A549 (cell line): ENCODE measurements around the gene CNDP1. TPM values are rescaled to one million over a fixed set of nuclear protein-coding genes. Genes with fewer than 3 reads are reported as not detected.

Experiments
- ATAC-seq, 2 experiments: fragments of 200-7000 bp in 1 of 2; fragments of >200 bp in 1 of 2; cut with Nextera tagmentation in 1 of 2; cut with Tn5 transposase in 1 of 2; 3 replicates each; pipeline versions ENCODE4 v1.8.0 to v1.9.1; 2018 to 2020; ENCODE audit warnings: mild to moderate bottlenecking in 1 of 2, moderate library complexity in 1 of 2
- CTCF ChIA-PET: fragments of 300-600 bp; sonication (Branson Sonifier 250); formaldehyde crosslinking; extraction: SDS; loops from one replicate; lab custom pipeline; 2021; ENCODE audit warnings: antibody characterized with exemption, inconsistent platforms; lab: Yijun Ruan, JAX
- POLR2A ChIA-PET: fragments of 350-600 bp; formaldehyde crosslinking; extraction: SDS; loops from one replicate; lab custom pipeline; 2021; ENCODE audit warnings: antibody characterized with exemption, inconsistent platforms; lab: Yijun Ruan, JAX
- DNase-seq, 2 experiments: peaks; one replicate each; pipeline versions ENCODE4 v3.0.0 to v3.0.0-alpha.2; 2011 to 2016; ENCODE audit warnings: low read depth in 1 of 2, low spot score in 1 of 2
- FAIRE-seq: peaks from 2 replicates; lab custom pipeline; 2011; peaks lifted over from hg19 to GRCh38; lab: Jason Lieb, UNC
- H3K27ac ChIP-seq, 2 experiments: fragments of >200 bp; sonication (Bioruptor Twin); formaldehyde crosslinking; 3 replicates each; pipeline ENCODE4 v1.5.1; 2016 to 2017
- H3K4me1 ChIP-seq: fragments of >200 bp; sonication (Bioruptor Twin); formaldehyde crosslinking; 3 replicates; pipeline ENCODE4 v1.6.1; 2016
- H3K4me2 ChIP-seq: fragments of >200 bp; sonication (Bioruptor Twin); formaldehyde crosslinking; 3 replicates; pipeline ENCODE4 v1.6.1; 2016
- H3K4me3 ChIP-seq: fragments of >200 bp; sonication (Bioruptor Twin); formaldehyde crosslinking; 3 replicates; pipeline ENCODE4 v1.5.1; 2016
- H3K9me3 ChIP-seq: fragments of >200 bp; sonication (Bioruptor Twin); formaldehyde crosslinking; 3 replicates; pipeline ENCODE4 v1.6.1; 2016
- BHLHE40 ChIP-seq: IDR thresholded peaks from 2 replicates; pipeline ENCODE4 v1.6.1; 2012; ENCODE audit warnings: low read depth, low read length, inconsistent platforms
- CEBPB ChIP-seq, 2 experiments: fragments of >200 bp in 1 of 2; sonication (Bioruptor Twin) in 1 of 2; formaldehyde crosslinking in 1 of 2; IDR thresholded peaks; 2 replicates each; pipeline ENCODE4 v1.6.1; 2012 to 2016
- CHD2 ChIP-seq: fragments of 150-350 bp; IDR thresholded peaks from 2 replicates; pipeline ENCODE4 v1.6.1; 2014; ENCODE audit warnings: low read length; ENCODE audit not compliant: partially characterized antibody
- EP300 ChIP-seq, 2 experiments: fragments of >200 bp; sonication (Bioruptor Twin); formaldehyde crosslinking; IDR thresholded peaks; 2 replicates in 1 of 2; 3 replicates in 1 of 2; pipeline ENCODE4 v1.6.1; 2016 to 2017
- FOXS1 ChIP-seq: fragments of 250-450 bp; sonication (Bioruptor Pico); IDR thresholded peaks from 2 replicates; pipeline ENCODE4 v1.5.0; 2020; ENCODE audit warnings: mild to moderate bottlenecking, moderate library complexity
- GATA3 ChIP-seq: IDR thresholded peaks from 2 replicates; pipeline ENCODE4 v1.6.1; 2012; ENCODE audit warnings: borderline replicate concordance
- HOXA7 ChIP-seq: fragments of 250-450 bp; sonication (Bioruptor Pico); IDR thresholded peaks from 2 replicates; pipeline ENCODE4 v1.5.0; 2020; ENCODE audit warnings: mild to moderate bottlenecking, moderate library complexity
- KDM1A ChIP-seq: fragments of 200-600 bp; sonication (generic); IDR thresholded peaks from 2 replicates; pipeline ENCODE4 v1.6.1; 2016; ENCODE audit warnings: low read depth, mild to moderate bottlenecking
- NFE2L2 ChIP-seq: fragments of 150-350 bp; conservative IDR thresholded peaks from 2 replicates; pipeline ENCODE4 v1.6.1; 2014; ENCODE audit warnings: low read length
- NPAS2 ChIP-seq: fragments of 250-450 bp; sonication (Bioruptor Pico); IDR thresholded peaks from 2 replicates; pipeline ENCODE4 v1.8.0; 2022; ENCODE audit warnings: mild to moderate bottlenecking, moderate library complexity, borderline replicate concordance
- NR3C1 ChIP-seq: fragments of >200 bp; sonication (Bioruptor Twin); formaldehyde crosslinking; IDR thresholded peaks from 3 replicates; pipeline ENCODE4 v1.6.1; 2017
- PHF8 ChIP-seq: fragments of 200-600 bp; sonication (generic); IDR thresholded peaks from 2 replicates; pipeline ENCODE4 v1.6.1; 2016; ENCODE audit warnings: low read depth, mild to moderate bottlenecking, antibody characterized with exemption, moderate library complexity, borderline replicate concordance
- RARB ChIP-seq: fragments of 250-450 bp; sonication (Bioruptor Pico); IDR thresholded peaks from 2 replicates; pipeline ENCODE4 v1.8.0; 2021; ENCODE audit warnings: mild to moderate bottlenecking, moderate library complexity
- RCOR1 ChIP-seq: fragments of 150-350 bp; IDR thresholded peaks from 2 replicates; pipeline ENCODE4 v1.6.1; 2014; ENCODE audit warnings: antibody characterized with exemption, low read length, low read depth
- SMC3 ChIP-seq: fragments of >200 bp; sonication (Bioruptor Twin); formaldehyde crosslinking; IDR thresholded peaks from 3 replicates; pipeline ENCODE4 v1.6.1; 2018; ENCODE audit warnings: inconsistent platforms
- SREBF2 ChIP-seq: fragments of 450-650 bp; IDR thresholded peaks from 2 replicates; pipeline ENCODE4 v1.6.1; 2014; ENCODE audit warnings: mild to moderate bottlenecking, moderate library complexity
- ZC3H11A ChIP-seq: fragments of 450-650 bp; IDR thresholded peaks from 2 replicates; pipeline ENCODE4 v1.6.1; 2014; ENCODE audit warnings: antibody characterized with exemption, mild to moderate bottlenecking
- ZNF302 ChIP-seq: fragments of 250-450 bp; sonication (Bioruptor Pico); IDR thresholded peaks from 2 replicates; pipeline ENCODE4 v1.9.0; 2021; ENCODE audit warnings: inconsistent platforms, mild to moderate bottlenecking, moderate library complexity
- ZSCAN20 ChIP-seq: fragments of 250-450 bp; sonication (Bioruptor Pico); IDR thresholded peaks from 2 replicates; pipeline ENCODE4 v1.8.0; 2022; ENCODE audit warnings: mild to moderate bottlenecking, moderate library complexity
- WGBS: methylation state at CpG from one replicate; pipeline ENCODE4 v1.1.6; 2017; ENCODE audit errors: missing lambda C conversion rate; 5-methylcytosine and 5-hydroxymethylcytosine counted together
- polyA plus RNA-seq, 4 experiments: library from polyadenylated mRNA; depleted of rRNA in 3 of 4; stranded (reverse); fragments of >200 nt; fragmentation: RNase III in 1 of 4; extraction: RNeasy Plus Mini Kit Qiagen cat#74134 plus additional on column Dnase treatment in 1 of 4; gene quantifications; 2 replicates in 3 of 4; 3 replicates in 1 of 4; pipeline ENCODE4 v1.2.3, GENCODE V29; 2011 to 2017
- TF ChIP-seq, protein P1 (sequence below): fragments of >200 bp; sonication (Bioruptor Twin); formaldehyde crosslinking; IDR thresholded peaks from 3 replicates; pipeline ENCODE4 v1.6.1; 2016
- TF ChIP-seq, protein P2 (sequence below): IDR thresholded peaks from 2 replicates; pipeline ENCODE4 v1.6.1; 2012; ENCODE audit warnings: low read depth, borderline replicate concordance
- TF ChIP-seq, protein P3 (sequence below): IDR thresholded peaks from 2 replicates; pipeline ENCODE4 v1.6.1; 2012
- TF ChIP-seq, protein P4 (sequence below): fragments of 250-450 bp; sonication (Bioruptor Pico); IDR thresholded peaks from 2 replicates; pipeline ENCODE4 v1.5.0; 2021; ENCODE audit warnings: mild to moderate bottlenecking, moderate library complexity, borderline replicate concordance
- TF ChIP-seq, protein P5 (sequence below): fragments of 200-600 bp; sonication (generic); IDR thresholded peaks from 2 replicates; pipeline ENCODE4 v1.6.1; 2016; ENCODE audit warnings: antibody characterized with exemption, mild to moderate bottlenecking, moderate library complexity
- TF ChIP-seq, protein P6 (sequence below): fragments of 450-650 bp; IDR thresholded peaks from 2 replicates; pipeline ENCODE4 v1.6.1; 2014; ENCODE audit warnings: antibody characterized with exemption

CNDP1 gene
- polyA plus RNA-seq, 2 of the 4 experiments (the other 2 are of a cell fraction): 0.16 TPM; not detected in 1

DNA sequence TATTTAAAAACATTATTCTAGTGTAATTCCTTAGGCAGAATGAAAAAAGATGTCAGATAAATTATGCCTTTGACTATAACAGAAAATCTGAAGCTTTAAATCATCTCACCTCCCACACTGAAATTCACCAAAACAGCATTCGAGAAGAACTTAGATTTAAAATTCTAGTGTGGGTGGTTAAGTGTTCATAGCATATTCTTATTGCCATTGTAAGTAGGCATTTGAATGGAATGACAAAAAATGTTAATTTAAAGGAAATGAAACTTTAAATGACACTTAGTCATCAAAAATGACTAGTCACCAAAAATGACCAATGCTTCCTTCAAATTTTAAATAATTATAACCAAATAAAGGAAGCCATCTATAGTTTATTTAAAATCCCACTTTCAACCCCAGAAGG lies 56.4 kb downstream of the CNDP1 start (continued):
- TF ChIP-seq SMC3: no peak
- TF ChIP-seq, all 56 proteins: peak for 0

DNA sequence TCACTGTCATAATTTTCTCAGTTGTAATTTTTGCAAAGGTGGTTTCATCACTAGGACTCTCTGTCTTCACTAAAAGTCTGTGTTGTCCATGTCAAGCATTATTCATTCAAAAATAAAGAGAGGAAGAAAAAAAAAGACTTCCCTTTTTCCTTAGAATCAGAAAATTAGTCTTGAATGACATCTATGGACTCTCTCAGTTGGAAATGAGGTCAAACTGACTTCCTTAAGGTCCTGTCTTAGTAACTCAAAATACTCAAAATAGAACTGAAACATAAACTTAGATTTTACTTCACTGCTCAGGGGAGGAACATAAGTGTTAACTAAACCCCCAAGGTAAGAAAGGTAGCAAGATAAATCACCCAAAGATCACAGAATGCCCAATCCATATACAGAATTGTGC lies 61.1 kb downstream of the CNDP1 start:
- ATAC-seq: no peak
- ChIA-PET CTCF (no interaction called here), POLR2A (no interaction called here)
- no peak for DNase-seq
- Histone ChIP-seq H3K4me1 (peaks cover 5% of the 10 kb centered on the region; the same call in 1 of the 3 replicates), H3K4me2 (0 out of 3 replicates have a peak overlapping the region, but pooled peaks have one; percentile 80), H3K27ac (no peak overlapping the region), H3K9me3 (peaks cover 5% of the 10 kb centered on the region; the same call in 1 of the 3 replicates), H3K4me3 (no peak overlapping the region)
- TF ChIP-seq, protein P1, sequence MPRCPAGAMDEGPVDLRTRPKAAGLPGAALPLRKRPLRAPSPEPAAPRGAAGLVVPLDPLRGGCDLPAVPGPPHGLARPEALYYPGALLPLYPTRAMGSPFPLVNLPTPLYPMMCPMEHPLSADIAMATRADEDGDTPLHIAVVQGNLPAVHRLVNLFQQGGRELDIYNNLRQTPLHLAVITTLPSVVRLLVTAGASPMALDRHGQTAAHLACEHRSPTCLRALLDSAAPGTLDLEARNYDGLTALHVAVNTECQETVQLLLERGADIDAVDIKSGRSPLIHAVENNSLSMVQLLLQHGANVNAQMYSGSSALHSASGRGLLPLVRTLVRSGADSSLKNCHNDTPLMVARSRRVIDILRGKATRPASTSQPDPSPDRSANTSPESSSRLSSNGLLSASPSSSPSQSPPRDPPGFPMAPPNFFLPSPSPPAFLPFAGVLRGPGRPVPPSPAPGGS: no peak
- TF ChIP-seq EP300 (IDR thresholded peaks at IDR 0.05) (no peak), SREBF2 (no peak), FOXS1 (no peak), NR3C1 (no peak), ZSCAN20 (CRISPR knock-in tag) (no peak), BHLHE40 (no peak), KDM1A (no peak), CHD2 (no peak), GATA3 (no peak), PHF8 (no peak), ZNF302 (CRISPR knock-in tag) (no peak)
- TF ChIP-seq, protein P2, sequence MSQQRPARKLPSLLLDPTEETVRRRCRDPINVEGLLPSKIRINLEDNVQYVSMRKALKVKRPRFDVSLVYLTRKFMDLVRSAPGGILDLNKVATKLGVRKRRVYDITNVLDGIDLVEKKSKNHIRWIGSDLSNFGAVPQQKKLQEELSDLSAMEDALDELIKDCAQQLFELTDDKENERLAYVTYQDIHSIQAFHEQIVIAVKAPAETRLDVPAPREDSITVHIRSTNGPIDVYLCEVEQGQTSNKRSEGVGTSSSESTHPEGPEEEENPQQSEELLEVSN: no peak
- no peak for FAIRE-seq

DNA sequence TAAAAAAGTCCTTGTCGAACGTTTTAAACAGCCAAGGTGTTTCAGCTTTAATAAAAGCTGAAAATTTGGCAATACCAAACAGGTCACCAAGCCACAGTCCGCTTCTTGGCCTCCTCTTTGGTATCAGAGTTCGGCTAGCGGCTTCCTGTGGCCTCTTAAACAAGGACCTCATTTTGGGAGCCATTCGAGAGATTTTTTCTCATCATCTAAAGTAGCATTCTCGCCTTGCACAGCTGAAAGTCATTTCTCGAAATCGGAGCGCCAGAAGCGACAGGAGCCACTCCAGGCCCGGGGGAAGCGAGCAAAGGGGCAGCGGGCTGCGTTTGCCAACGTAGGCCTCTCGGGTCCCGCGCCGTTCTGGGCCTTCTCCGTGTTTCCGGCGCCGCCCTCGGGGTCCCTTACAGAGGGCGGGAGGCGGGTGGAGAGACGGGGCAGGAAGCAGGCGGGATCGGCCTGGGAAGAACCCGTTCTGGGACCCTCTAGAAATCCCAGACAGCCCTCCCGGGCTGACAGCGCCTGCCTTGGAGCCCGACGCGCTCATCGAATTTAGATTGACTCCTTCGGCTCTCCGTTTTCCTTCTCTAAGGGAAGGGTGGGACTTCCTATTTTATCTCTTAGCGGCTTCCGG lies 62.8 kb downstream of the CNDP1 start:
- Histone ChIP-seq H3K4me2 (peak overlapping the region; percentile 80), H3K27ac (peak overlapping the region; percentile 96 to 100), H3K9me3 (peaks cover 5% of the 10 kb centered on the region; the same call in 1 of the 3 replicates), H3K4me1 (peaks cover 5% of the 10 kb centered on the region; the same call in 1 of the 3 replicates), H3K4me3 (peak overlapping the region; percentile 76)
- 2% methylated on average over 14 of the region's 41 CpGs for WGBS
- DNase-seq (peak; percentile 18 to 72), ATAC-seq (peak; percentile 58 to 70), FAIRE-seq (no peak)
- ChIA-PET CTCF (no interaction called here), POLR2A (interaction anchor here (0.6 kb wide), 1 partner anchor 424 kb away, joined by 3 read pairs; no protein-coding TSS in a partner anchor)
- TF ChIP-seq RCOR1 (no peak), RARB (CRISPR knock-in tag) (no peak), NFE2L2 (no peak), NPAS2 (CRISPR knock-in tag) (no peak), ZC3H11A (no peak), PHF8 (peak; percentile 96), CEBPB (IDR thresholded peaks at IDR 0.05) (no peak), HOXA7 (no peak)
- TF ChIP-seq, protein P3, sequence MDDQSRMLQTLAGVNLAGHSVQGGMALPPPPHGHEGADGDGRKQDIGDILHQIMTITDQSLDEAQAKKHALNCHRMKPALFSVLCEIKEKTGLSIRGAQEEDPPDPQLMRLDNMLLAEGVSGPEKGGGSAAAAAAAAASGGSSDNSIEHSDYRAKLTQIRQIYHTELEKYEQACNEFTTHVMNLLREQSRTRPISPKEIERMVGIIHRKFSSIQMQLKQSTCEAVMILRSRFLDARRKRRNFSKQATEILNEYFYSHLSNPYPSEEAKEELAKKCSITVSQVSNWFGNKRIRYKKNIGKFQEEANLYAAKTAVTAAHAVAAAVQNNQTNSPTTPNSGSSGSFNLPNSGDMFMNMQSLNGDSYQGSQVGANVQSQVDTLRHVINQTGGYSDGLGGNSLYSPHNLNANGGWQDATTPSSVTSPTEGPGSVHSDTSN: no peak
- TF ChIP-seq, protein P2: peak; percentile 85
- TF ChIP-seq, protein P4, sequence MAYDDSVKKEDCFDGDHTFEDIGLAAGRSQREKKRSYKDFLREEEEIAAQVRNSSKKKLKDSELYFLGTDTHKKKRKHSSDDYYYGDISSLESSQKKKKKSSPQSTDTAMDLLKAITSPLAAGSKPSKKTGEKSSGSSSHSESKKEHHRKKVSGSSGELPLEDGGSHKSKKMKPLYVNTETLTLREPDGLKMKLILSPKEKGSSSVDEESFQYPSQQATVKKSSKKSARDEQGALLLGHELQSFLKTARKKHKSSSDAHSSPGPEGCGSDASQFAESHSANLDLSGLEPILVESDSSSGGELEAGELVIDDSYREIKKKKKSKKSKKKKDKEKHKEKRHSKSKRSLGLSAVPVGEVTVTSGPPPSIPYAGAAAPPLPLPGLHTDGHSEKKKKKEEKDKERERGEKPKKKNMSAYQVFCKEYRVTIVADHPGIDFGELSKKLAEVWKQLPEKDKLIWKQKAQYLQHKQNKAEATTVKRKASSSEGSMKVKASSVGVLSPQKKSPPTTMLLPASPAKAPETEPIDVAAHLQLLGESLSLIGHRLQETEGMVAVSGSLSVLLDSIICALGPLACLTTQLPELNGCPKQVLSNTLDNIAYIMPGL (CRISPR knock-in tag): peak; percentile 46; the same call in 1 of the 2 replicates
- TF ChIP-seq, protein P5, sequence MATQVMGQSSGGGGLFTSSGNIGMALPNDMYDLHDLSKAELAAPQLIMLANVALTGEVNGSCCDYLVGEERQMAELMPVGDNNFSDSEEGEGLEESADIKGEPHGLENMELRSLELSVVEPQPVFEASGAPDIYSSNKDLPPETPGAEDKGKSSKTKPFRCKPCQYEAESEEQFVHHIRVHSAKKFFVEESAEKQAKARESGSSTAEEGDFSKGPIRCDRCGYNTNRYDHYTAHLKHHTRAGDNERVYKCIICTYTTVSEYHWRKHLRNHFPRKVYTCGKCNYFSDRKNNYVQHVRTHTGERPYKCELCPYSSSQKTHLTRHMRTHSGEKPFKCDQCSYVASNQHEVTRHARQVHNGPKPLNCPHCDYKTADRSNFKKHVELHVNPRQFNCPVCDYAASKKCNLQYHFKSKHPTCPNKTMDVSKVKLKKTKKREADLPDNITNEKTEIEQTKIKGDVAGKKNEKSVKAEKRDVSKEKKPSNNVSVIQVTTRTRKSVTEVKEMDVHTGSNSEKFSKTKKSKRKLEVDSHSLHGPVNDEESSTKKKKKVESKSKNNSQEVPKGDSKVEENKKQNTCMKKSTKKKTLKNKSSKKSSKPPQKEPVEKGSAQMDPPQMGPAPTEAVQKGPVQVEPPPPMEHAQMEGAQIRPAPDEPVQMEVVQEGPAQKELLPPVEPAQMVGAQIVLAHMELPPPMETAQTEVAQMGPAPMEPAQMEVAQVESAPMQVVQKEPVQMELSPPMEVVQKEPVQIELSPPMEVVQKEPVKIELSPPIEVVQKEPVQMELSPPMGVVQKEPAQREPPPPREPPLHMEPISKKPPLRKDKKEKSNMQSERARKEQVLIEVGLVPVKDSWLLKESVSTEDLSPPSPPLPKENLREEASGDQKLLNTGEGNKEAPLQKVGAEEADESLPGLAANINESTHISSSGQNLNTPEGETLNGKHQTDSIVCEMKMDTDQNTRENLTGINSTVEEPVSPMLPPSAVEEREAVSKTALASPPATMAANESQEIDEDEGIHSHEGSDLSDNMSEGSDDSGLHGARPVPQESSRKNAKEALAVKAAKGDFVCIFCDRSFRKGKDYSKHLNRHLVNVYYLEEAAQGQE: peak; percentile 16; the same call in 1 of the 2 replicates
- TF ChIP-seq, protein P6, sequence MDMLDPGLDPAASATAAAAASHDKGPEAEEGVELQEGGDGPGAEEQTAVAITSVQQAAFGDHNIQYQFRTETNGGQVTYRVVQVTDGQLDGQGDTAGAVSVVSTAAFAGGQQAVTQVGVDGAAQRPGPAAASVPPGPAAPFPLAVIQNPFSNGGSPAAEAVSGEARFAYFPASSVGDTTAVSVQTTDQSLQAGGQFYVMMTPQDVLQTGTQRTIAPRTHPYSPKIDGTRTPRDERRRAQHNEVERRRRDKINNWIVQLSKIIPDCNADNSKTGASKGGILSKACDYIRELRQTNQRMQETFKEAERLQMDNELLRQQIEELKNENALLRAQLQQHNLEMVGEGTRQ: no peak
